Activated CD4-positive, alpha-beta T cell treated with anti-CD3 and anti-CD28 coated beads for 1 hour (primary cell): Measurements from ENCODE around the gene SFXN3.

ENCODE experiments used
- DNase-seq: peaks from one replicate; pipeline ENCODE4 v3.0.0-alpha.2; 2020

Gene SFXN3

GRCh38 chr10:101031128-101031795 is at the start of gene SFXN3, which contains the start of gene PDZD7:
TSS of gene SFXN3 (plus strand) at chr10:101031234. CDS start at chr10:101034695, 3,461 bp downstream.
TSS of gene PDZD7 (minus strand) at chr10:101031129. CDS start at chr10:101030219, 910 bp downstream.
- peak; percentile 95 for DNase-seq

GRCh38 chr10:100982916-100983830 is 47.9 kb upstream of the SFXN3 start:
- DNase-seq = no peak

- DNase-seq = no peak
Observed at GRCh38 chr10:100983868-100984671, 47.0 kb upstream of the SFXN3 start.

- DNase-seq = no peak
Observed at GRCh38 chr10:100984672-100985177, 46.3 kb upstream of the SFXN3 start.

- DNase-seq = no peak
Observed at GRCh38 chr10:100985336-100985735, 45.7 kb upstream of the SFXN3 start.

DNA sequence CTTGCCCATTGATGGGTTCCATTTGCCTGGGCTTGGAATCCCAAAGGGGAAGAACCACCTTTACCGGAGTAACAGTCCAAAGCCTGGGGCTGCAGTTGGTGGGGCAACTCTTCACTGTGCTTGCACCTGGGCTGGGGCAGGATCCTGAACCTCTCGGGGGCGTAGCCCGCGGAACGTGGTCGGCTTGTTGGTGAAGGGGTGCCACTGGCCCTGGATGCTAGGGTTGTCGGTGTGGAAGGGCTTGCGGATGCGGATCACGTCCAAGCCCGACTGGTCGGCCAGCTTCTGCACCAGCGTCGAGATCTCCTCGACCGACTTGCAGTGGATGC is 44.4 kb upstream of the SFXN3 start:
- DNase-seq = no peak

- peak; percentile 76 for DNase-seq
Observed at GRCh38 chr10:100986952-100987684, 43.9 kb upstream of the SFXN3 start, which contains the start of the genes MRPL43 and TWNK. TSS of gene MRPL43 (minus strand) at chr10:100987497. CDS start at chr10:100987443, 54 bp downstream. TSS of gene TWNK (plus strand) at chr10:100987543. CDS start at chr10:100988211, 668 bp downstream.

- DNase-seq = no peak
Observed at GRCh38 chr10:100987685-100988049, 43.4 kb upstream of the SFXN3 start.

- no peak for DNase-seq
Observed at GRCh38 chr10:100988166-100988565, 42.9 kb upstream of the SFXN3 start.

DNA sequence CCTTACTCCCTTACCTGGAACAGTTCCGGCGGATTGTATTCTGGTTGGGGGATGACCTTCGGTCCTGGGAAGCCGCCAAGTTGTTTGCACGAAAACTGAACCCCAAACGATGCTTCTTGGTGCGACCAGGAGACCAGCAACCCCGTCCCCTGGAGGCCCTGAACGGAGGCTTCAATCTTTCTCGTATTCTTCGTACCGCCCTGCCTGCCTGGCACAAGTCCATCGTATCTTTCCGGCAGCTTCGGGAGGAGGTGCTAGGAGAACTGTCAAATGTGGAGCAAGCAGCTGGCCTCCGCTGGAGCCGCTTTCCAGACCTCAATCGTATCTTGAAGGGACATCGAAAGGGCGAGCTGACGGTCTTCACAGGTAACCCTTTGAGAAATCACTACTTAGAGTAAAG is 41.9 kb upstream of the SFXN3 start:
- no peak for DNase-seq

DNA sequence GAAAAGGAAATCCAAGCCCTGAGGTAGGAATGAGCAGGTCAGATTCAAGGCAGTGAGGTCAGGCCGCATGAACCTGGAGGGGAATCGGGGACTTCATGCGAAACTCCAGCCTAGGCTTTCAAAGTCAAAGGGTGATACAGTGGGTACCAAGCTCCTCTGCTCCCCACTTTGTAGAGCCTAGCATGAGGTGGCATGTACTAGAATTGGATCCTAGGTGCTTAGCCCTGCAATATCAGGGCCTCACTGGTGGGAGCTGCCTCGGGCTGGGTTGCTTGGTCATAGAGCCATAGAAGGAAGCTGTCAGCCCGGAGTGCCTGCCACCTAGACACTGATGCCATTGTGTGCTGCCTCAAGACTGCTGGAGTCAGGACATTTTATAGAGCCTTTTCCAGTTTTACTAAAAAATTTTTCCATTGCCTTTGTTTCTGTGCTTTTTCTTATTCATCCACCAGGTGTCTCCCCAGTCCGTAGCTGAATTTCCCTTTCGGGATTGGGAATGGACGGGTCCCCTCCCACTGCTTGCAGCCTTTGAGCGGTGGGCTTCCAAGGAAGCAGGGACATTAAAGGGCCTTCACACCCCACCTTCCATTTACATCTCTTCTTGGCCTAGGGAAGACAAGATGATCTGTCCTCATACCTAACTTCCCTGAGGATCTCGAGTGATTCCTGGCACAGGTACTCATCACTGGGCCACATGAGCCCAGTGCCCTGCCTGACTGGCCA is 36.9 kb upstream of the SFXN3 start:
- no peak for DNase-seq

- no peak for DNase-seq
Observed at GRCh38 chr10:100995181-100995580, 35.9 kb upstream of the SFXN3 start.

- DNase-seq = no peak
Observed at GRCh38 chr10:100996678-100997359, 34.2 kb upstream of the SFXN3 start.

GRCh38 chr10:100997360-100998182 is 33.5 kb upstream of the SFXN3 start:
- DNase-seq = peak; percentile 51

DNA sequence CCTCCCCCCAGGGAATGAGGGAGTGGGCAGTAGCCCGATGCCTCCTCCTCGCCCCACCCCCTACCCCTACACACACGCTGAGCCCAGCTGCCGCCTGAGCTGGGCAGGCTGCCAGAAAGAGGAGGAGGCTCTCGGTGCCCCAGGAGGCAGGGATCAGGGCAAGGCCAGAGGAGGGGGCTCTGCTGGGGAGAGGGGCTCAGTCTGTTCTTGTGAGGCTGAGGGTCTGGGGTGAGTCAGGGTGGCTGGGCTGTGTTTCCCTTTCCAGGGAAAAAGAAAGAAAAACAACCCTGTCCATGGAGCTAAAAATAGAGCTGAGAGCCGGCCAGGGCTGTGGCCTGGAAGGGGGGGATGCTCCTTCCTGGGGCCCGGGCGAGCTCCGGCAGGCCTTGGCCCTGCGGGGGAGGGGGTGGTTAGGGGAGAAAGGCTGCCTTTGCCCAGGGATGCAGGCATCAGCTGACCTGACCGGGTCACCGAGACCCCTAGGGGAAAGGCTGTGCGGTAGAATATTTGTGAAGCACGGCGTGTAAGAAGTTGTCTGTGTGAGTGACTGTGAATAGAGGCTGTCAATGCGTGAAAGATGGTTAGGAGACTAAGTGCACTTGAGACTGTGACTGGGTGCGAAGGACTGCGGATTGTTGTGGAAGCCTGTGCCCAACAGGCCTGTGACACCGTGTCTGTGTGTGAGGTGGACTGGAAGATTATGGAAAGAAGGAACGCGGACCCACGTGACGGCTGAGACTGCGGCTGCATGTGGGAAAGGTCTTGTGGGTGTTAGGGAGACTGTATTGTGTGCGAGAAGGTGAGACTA is 32.6 kb upstream of the SFXN3 start:
- peak; percentile 46 for DNase-seq

GRCh38 chr10:100998991-100999741 is 31.9 kb upstream of the SFXN3 start:
- DNase-seq = peak; percentile 67

DNA sequence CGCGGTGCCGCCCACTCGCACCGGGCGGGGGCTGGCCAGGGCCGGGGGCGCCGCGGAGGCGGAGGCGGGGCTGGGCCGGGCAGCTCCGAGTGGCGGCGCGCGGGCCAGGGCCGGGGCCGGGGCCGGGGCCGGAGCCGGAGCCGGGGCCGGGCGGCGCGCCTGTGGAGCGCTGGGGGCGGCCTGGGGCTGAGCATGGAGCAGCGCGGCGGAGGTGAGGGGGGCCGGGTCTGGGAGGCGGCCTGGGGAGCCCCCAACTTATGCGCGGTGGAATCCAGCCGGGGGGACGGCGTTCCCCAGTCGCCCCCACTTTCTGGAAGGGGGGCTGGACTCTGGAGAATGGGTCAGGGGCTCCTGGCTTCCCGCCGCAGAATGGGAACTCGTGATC is 31.3 kb upstream of the SFXN3 start, which contains the start of gene LZTS2:
Gene LZTS2 (plus strand): TSS at position 67 of the 385 bp plus-strand sequence. CDS start 2,731 bp downstream, outside the sequence.
- DNase-seq = no peak
